Neural progenitor cell (in vitro differentiated cells): ENCODE measurements around the gene NEXN.

Experiments used
- EZH2 ChIP-seq: fragments of 200-600 bp; sonication (generic); IDR thresholded peaks from 2 replicates; pipeline ENCODE4 v1.6.1; 2017; ENCODE audit warnings: antibody characterized with exemption, mild to moderate bottlenecking, moderate library complexity
- TF ChIP-seq, protein P1 (sequence below): fragments of 200-600 bp; sonication (generic); IDR thresholded peaks from 2 replicates; pipeline ENCODE4 v1.5.1; 2017; ENCODE audit warnings: antibody characterized with exemption, mild to moderate bottlenecking

DNA sequence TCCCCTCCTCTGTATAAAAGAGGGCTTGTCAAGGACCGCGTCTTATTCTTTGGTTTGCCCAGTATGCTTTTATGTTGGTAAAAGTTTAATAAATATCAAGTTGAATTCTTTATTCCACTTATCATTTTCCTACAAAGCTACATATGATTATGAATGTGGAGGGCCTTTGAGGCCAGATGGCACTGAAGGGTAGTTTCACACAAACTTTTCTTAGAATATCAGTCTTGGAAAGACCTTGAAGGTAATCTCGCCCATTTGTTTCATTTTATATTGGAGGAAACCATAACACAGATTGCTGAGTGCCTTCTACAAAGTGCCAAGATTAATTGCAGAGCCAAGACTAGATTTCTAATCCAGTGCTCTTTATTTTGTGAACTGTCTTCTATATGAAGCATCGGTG lies 96.2 kb downstream of the NEXN start:
- TF ChIP-seq, protein P1, sequence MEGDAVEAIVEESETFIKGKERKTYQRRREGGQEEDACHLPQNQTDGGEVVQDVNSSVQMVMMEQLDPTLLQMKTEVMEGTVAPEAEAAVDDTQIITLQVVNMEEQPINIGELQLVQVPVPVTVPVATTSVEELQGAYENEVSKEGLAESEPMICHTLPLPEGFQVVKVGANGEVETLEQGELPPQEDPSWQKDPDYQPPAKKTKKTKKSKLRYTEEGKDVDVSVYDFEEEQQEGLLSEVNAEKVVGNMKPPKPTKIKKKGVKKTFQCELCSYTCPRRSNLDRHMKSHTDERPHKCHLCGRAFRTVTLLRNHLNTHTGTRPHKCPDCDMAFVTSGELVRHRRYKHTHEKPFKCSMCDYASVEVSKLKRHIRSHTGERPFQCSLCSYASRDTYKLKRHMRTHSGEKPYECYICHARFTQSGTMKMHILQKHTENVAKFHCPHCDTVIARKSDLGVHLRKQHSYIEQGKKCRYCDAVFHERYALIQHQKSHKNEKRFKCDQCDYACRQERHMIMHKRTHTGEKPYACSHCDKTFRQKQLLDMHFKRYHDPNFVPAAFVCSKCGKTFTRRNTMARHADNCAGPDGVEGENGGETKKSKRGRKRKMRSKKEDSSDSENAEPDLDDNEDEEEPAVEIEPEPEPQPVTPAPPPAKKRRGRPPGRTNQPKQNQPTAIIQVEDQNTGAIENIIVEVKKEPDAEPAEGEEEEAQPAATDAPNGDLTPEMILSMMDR = no peak
- TF ChIP-seq EZH2 = no peak
